Transverse colon (tissue), 4 donors: ENCODE results near the gene OPA3.
A peak's percentile ranks its signal among the peaks of the same experiment; 100 is the strongest.

Experiments used
- CTCF ChIP-seq, 5 experiments: fragments of 200-600 bp in 3 of 5; fragments of 450-650 bp in 2 of 5; sonication (generic) in 3 of 5; IDR thresholded peaks; 1 replicate in 2 of 5; 2 replicates in 3 of 5; pipeline ENCODE4 v1.5.1; 2016 to 2017; ENCODE audit warnings: antibody characterized with exemption in 5 of 5, inconsistent platforms in 3 of 5, mild to moderate bottlenecking in 2 of 5, moderate library complexity in 1 of 5
- EP300 ChIP-seq: sonication (generic); formaldehyde crosslinking; IDR thresholded peaks from one replicate; pipeline ENCODE4 v1.6.1; 2017; ENCODE audit warnings: antibody characterized with exemption, low read depth
- POLR2A ChIP-seq: fragments of 450-650 bp; IDR thresholded peaks from one replicate; pipeline ENCODE4 v1.6.1; 2016; ENCODE audit warnings: antibody characterized with exemption, mild to moderate bottlenecking, moderate library complexity
- POLR2AphosphoS5 ChIP-seq, 3 donors: sonication (generic); formaldehyde crosslinking; IDR thresholded peaks; one replicate each; pipeline ENCODE4 v1.6.1; 2016; ENCODE audit warnings: antibody characterized with exemption in 3 of 3

- TF ChIP-seq POLR2AphosphoS5 (IDR thresholded peaks at IDR 0.05) (no peak), POLR2A (no peak), CTCF (IDR thresholded peaks at IDR 0.05) (peak; percentile 88 to 93 (median 90)), EP300 (no peak)
These were observed 22.7 kb upstream of the OPA3 start for GRCh38 chr19:45607071-45608029.
